ENCODE results near the gene DOCK3. TPM values are rescaled to one million over a fixed set of nuclear protein-coding genes. Genes with fewer than 3 reads are reported as not detected.

DOCK3 gene
- total and polyA plus RNA-seq, 2 donors (not counting 3 experiments of a cell fraction or from before 2014, with no cell fraction given) = 0.08 to 0.13 TPM

DNA sequence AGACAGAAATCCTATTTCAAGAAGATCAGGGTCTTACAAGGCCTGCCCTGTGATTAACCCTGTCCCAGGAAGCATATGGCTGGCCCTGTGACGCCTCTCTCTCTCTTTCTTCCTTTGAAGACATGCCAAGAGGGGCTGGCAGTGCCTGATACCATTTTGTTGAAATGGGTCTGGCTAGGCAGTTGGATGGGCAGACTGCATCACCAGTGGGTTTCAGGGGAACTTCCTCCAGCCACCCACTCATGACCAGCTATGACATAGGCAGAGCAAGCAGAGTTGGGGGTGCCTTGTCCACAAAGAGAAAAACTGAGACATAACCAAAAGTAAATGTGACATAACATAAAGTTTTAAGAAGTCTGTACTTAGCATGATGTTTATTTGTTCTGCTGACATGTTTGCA is 679.0 kb downstream of the DOCK3 start:
- no peak overlapping the region for H2AFZ ChIP-seq (ENCODE audit: low read depth, low read length)
- CTCF ChIA-PET = no interaction called here
- no peak for FAIRE-seq
- intact Hi-C loops (cut with micrococcal nuclease) = no loop called here
- no peaks in the 10 kb centered on the region for H3K9me3 ChIP-seq (replicated peaks; ENCODE audit: control insufficient read depth, insufficient read depth, low read length)
- no peak overlapping the region for H3K27ac ChIP-seq (ENCODE audit: insufficient read depth, low read depth, low read length)
- dilution Hi-C loops (cut with MboI; ENCODE audit: extremely low pct_ligation_motif_present, low sequenced_read_pairs) = no loop called here
- no peaks in the 10 kb centered on the region for H3K36me3 ChIP-seq (ENCODE audit: control insufficient read depth in 2 of 2, extremely low read depth in 1 of 2, insufficient read depth in 2 of 2, low read length in 2 of 2)
- no peaks in the 10 kb centered on the region for H3K79me2 ChIP-seq (ENCODE audit: control insufficient read depth, insufficient read depth, low read length)
- TF ChIP-seq MYC (IDR thresholded peaks at IDR 0.05; ENCODE audit: low read depth, low read length) (no peak), EZH2 (IDR thresholded peaks at IDR 0.05; ENCODE audit: borderline replicate concordance, low read depth, low read length, severe bottlenecking) (no peak), GATA2 (IDR thresholded peaks at IDR 0.05; ENCODE audit: insufficient read depth, insufficient read length, low read depth, low read length) (no peak), FOS (IDR thresholded peaks at IDR 0.05; ENCODE audit: borderline replicate concordance, insufficient read depth, low read length) (no peak), POLR2A (IDR thresholded peaks at IDR 0.05; ENCODE audit: low read depth, low read length) (no peak), POLR2AphosphoS5 (IDR thresholded peaks at IDR 0.05; ENCODE audit: insufficient read depth, low read depth, low read length) (no peak), JUN (IDR thresholded peaks at IDR 0.05; ENCODE audit: borderline replicate concordance, insufficient read depth, insufficient read length, low read depth) (no peak)
- TF ChIP-seq, protein P1, sequence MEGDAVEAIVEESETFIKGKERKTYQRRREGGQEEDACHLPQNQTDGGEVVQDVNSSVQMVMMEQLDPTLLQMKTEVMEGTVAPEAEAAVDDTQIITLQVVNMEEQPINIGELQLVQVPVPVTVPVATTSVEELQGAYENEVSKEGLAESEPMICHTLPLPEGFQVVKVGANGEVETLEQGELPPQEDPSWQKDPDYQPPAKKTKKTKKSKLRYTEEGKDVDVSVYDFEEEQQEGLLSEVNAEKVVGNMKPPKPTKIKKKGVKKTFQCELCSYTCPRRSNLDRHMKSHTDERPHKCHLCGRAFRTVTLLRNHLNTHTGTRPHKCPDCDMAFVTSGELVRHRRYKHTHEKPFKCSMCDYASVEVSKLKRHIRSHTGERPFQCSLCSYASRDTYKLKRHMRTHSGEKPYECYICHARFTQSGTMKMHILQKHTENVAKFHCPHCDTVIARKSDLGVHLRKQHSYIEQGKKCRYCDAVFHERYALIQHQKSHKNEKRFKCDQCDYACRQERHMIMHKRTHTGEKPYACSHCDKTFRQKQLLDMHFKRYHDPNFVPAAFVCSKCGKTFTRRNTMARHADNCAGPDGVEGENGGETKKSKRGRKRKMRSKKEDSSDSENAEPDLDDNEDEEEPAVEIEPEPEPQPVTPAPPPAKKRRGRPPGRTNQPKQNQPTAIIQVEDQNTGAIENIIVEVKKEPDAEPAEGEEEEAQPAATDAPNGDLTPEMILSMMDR (IDR thresholded peaks at IDR 0.05; ENCODE audit: extremely low read depth in 1 of 2, insufficient read depth in 1 of 2, low read depth in 1 of 2, low read length in 2 of 2) = no peak
- TF ChIP-seq, protein P2, sequence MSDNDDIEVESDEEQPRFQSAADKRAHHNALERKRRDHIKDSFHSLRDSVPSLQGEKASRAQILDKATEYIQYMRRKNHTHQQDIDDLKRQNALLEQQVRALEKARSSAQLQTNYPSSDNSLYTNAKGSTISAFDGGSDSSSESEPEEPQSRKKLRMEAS (IDR thresholded peaks at IDR 0.05; ENCODE audit: insufficient read depth, insufficient read length) = no peak
- no peak for DNase-seq (ENCODE audit: low read depth, low spot score)
- POLR2A ChIA-PET = no interaction called here
- H3K4me1 ChIP-seq (ENCODE audit: control insufficient read depth, extremely low read depth, insufficient read depth, low read length) = no peaks in the 10 kb centered on the region
- BruUV-seq (replicated peaks) = no TSS peak
- H3K4me3 ChIP-seq (replicated peaks in 1 of 3; ENCODE audit: insufficient read depth in 1 of 3, low read depth in 1 of 3, low read length in 3 of 3) = no peak overlapping the region
- H3K4me2 ChIP-seq (ENCODE audit: insufficient read depth, low read length) = no peak overlapping the region
- no peaks in the 10 kb centered on the region for H3K9me1 ChIP-seq (replicated peaks; ENCODE audit: control insufficient read depth, extremely low read depth, insufficient read depth, low read length)
- no peaks in the 10 kb centered on the region for H4K20me1 ChIP-seq (replicated peaks; ENCODE audit: control insufficient read depth, extremely low read depth, insufficient read depth, low read length)
- H3K27me3 ChIP-seq (ENCODE audit: control insufficient read depth in 2 of 2, insufficient read depth in 2 of 2, low read length in 2 of 2) = peaks cover 0 to 2% of the 10 kb centered on the region in 2 experiments
- H3K9ac ChIP-seq (replicated peaks; ENCODE audit: extremely low read depth, insufficient read depth, low read length) = no peak overlapping the region

Measured in endothelial cell of umbilical vein (primary cell).